Osteocyte (in vitro differentiated cells): ENCODE measurements around the gene LHX1. TPM values are rescaled to one million over a fixed set of nuclear protein-coding genes. Genes with fewer than 3 reads are reported as not detected.

Source experiments
- DNase-seq: peaks from one replicate; pipeline ENCODE4 v3.0.0; 2021; ENCODE audit warnings: mixed read lengths; ENCODE audit not compliant: unreplicated experiment; ENCODE audit errors: extremely low spot score
- H3K27ac Mint-ChIP-seq: one replicate; pipeline ENCODE4 v1.8.0; 2021; ENCODE audit warnings: mild to moderate bottlenecking, mixed read lengths; ENCODE audit not compliant: unreplicated experiment
- H3K27me3 Mint-ChIP-seq: one replicate; pipeline ENCODE4 v1.8.0; 2021; ENCODE audit warnings: mixed read lengths; ENCODE audit not compliant: unreplicated experiment
- H3K36me3 Mint-ChIP-seq: one replicate; pipeline ENCODE4 v1.8.0; 2021; ENCODE audit warnings: mixed read lengths; ENCODE audit not compliant: unreplicated experiment
- H3K4me1 Mint-ChIP-seq: one replicate; pipeline ENCODE4 v1.8.0; 2021; ENCODE audit warnings: mixed read lengths; ENCODE audit not compliant: unreplicated experiment
- H3K4me3 Mint-ChIP-seq: one replicate; pipeline ENCODE4 v1.8.0; 2021; ENCODE audit warnings: mild to moderate bottlenecking, moderate library complexity, mixed read lengths; ENCODE audit not compliant: unreplicated experiment
- H3K9me3 Mint-ChIP-seq: one replicate; pipeline ENCODE4 v1.8.0; 2021; ENCODE audit warnings: mixed read lengths; ENCODE audit not compliant: unreplicated experiment
- total RNA-seq: library from RNA; stranded (reverse); gene quantifications from 2 replicates; pipeline ENCODE4 v1.2.1, GENCODE V29; 2021
- TF ChIP-seq, protein P1 (sequence below): fragments of 200-600 bp; sonication (generic); IDR thresholded peaks from 2 replicates; pipeline ENCODE4 v1.5.0; 2021; ENCODE audit warnings: antibody characterized with exemption, mild to moderate bottlenecking, moderate library complexity

LHX1 gene
- total RNA-seq, 1 donor from 2014 or later: not detected

DNA sequence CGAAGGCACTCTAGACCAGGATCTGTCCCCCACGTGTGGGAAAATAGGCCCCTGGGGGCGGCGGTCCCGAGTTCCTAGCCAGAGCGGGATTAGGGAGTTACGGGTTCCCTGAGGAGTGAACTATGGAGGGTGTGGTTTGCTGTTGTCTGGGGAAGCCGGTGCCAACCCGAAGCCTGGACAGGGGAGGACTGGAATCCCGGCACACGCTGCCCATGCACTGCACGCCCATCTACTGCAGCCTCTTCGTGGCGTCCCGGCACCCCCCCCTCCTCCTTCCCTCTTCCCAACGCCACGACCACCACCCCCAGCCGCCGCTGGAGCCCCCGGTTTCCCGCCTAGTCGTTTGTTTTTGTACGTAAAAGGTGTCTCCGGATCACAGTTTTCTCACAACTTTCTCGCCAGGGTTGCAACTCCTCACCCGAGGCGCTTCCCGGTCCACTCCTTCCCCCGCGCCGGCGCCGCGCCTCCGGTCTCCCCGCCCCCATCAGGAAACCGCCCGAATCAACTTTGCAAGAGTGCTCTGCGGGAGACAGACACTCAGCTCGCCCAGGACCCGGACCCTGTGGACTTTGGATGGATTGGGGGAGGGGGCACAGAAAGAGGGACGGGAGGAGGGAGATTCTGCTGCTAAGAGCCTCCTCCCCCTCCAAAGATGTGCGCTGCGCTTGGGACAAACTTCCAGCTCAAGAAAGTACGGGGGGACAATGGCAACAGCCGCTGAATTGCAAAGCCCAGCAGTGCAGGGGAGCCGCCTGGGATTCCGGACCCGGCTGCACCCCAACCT is 1.4 kb upstream of the LHX1 start:
- Mint-ChIP-seq H3K36me3 (peaks cover 1% of the 10 kb centered on the region), H3K9me3 (no peaks in the 10 kb centered on the region), H3K4me3 (peak overlapping the region; percentile 59), H3K4me1 (peaks cover 53% of the 10 kb centered on the region), H3K27ac (no peak overlapping the region), H3K27me3 (peaks cover 87% of the 10 kb centered on the region)
- DNase-seq: no peak
- TF ChIP-seq, protein P1, sequence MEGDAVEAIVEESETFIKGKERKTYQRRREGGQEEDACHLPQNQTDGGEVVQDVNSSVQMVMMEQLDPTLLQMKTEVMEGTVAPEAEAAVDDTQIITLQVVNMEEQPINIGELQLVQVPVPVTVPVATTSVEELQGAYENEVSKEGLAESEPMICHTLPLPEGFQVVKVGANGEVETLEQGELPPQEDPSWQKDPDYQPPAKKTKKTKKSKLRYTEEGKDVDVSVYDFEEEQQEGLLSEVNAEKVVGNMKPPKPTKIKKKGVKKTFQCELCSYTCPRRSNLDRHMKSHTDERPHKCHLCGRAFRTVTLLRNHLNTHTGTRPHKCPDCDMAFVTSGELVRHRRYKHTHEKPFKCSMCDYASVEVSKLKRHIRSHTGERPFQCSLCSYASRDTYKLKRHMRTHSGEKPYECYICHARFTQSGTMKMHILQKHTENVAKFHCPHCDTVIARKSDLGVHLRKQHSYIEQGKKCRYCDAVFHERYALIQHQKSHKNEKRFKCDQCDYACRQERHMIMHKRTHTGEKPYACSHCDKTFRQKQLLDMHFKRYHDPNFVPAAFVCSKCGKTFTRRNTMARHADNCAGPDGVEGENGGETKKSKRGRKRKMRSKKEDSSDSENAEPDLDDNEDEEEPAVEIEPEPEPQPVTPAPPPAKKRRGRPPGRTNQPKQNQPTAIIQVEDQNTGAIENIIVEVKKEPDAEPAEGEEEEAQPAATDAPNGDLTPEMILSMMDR: no peak

DNA sequence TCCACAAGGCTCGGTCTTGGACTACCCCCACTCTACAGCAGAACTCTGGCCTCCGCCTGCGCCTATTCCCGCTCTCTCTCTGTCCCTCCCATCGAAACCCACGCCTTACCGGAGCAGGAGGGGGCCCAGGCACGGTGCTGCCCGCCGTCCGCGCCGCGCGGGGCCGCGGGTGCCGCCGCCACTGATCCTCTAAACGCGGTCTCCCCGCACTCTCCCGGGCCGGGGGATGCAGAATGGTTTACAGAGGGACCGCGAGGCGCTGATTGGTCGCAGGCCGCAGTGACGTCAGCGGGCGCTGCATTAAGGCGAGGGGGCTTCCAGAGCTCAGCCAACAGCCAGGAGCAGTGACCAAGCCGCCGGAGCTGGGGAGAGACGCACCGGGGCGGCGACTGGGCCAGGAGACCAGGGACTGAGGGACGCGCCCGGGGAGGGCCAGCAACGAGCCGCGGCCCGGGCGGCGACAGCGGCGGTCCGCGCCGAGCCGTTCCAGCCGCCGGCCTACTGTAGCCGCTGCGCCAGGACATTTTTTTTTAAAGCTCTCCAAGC is 747 bp upstream of the LHX1 start:
- H3K36me3 Mint-ChIP-seq: peaks cover 1% of the 10 kb centered on the region
- peak overlapping the region; percentile 61 for H3K4me3 Mint-ChIP-seq
- peaks cover 55% of the 10 kb centered on the region for H3K4me1 Mint-ChIP-seq
- no peak for DNase-seq
- H3K9me3 Mint-ChIP-seq: no peaks in the 10 kb centered on the region
- H3K27ac Mint-ChIP-seq: no peak overlapping the region
- peaks cover 87% of the 10 kb centered on the region for H3K27me3 Mint-ChIP-seq
- TF ChIP-seq, protein P1: no peak

DNA sequence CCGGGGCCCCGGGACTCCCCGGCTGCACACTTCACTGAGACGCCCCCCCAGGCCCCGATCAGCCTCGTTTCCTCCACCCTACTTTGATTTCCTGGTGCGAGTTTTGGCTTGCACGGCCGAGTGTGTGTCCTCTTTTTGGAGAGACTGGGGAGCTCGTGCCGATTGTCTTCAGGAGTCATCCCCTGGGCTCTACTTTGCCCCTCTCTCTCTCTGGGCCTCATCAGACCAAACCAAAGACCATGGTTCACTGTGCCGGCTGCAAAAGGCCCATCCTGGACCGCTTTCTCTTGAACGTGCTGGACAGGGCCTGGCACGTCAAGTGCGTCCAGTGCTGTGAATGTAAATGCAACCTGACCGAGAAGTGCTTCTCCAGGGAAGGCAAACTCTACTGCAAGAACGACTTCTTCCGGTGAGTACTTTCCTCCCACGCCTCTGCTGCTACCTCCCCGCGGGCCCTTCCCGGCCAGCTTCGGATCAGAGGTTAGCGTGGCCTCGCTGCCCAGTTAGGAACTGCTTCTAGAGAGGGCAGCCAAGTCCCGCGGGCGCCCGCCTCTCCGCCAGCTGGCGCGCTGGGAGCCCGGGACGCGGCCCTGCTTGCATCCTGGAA is 787 bp downstream of the LHX1 start:
- TF ChIP-seq, protein P1: no peak
- no peak for DNase-seq
- Mint-ChIP-seq H3K27ac (no peak overlapping the region), H3K36me3 (no peaks in the 10 kb centered on the region), H3K27me3 (peaks cover 76% of the 10 kb centered on the region), H3K4me1 (peaks cover 46% of the 10 kb centered on the region), H3K4me3 (peak overlapping the region; percentile 61), H3K9me3 (no peaks in the 10 kb centered on the region)

DNA sequence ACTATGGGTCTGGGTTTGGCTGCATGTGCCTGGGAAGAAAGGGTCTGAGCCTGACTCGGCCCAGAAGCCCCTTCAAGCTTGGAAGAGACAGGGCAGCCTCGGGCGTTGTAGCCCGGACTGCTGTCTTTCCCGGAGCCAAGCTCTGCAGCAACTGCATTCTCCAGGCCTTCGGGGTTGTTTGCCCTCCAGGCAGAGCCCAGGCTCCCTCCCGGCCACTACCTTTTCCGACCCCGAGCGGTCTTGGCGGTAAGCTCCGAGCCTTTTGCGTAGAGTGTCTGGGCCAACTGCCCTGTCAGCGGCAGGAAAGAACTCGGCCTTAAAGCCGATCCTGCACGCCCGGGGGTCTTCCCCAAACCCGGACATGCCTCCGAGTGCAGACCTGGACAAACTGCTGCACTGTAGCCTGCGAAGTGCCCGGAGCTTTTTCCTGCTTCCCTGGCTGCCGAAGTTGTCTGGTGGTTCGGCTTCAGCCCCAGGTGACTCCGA is 1.3 kb downstream of the LHX1 start:
- DNase-seq: no peak
- Mint-ChIP-seq H3K36me3 (no peaks in the 10 kb centered on the region), H3K4me3 (peak overlapping the region; percentile 61), H3K4me1 (peaks cover 45% of the 10 kb centered on the region), H3K9me3 (no peaks in the 10 kb centered on the region), H3K27ac (no peak overlapping the region), H3K27me3 (peaks cover 76% of the 10 kb centered on the region)
- TF ChIP-seq, protein P1: no peak
